Stimulated activated naive CD8-positive, alpha-beta T cell treated with anti-CD3 and anti-CD28 coated beads, Interleukin-15, Interleukin-2, amounts not matched to agents 100 U/mL and 50 U/mL, for 24 hours (primary cell): ENCODE results near the gene STK36.
A peak's percentile ranks its signal among the peaks of the same experiment; 100 is the strongest.

Source experiments
- ATAC-seq: fragments of 150-1000 bp; cut with Tn5 transposase; one replicate; pipeline ENCODE4 v1.10.0; 2021
- DNase-seq: peaks from one replicate; pipeline ENCODE4 v3.0.0; 2021

STK36 gene

GRCh38 chr2:218671654-218672566 lies at the start of gene STK36, which contains the start of gene RNF25:
Gene STK36, plus strand, starts transcription at chr2:218672086. Its CDS starts 744 bp downstream, at chr2:218672830.
Gene RNF25, minus strand, starts transcription at chr2:218672002. Its CDS starts 32 bp downstream, at chr2:218671970.
- ATAC-seq (peak; percentile 96), DNase-seq (peak; percentile 86)

DNA sequence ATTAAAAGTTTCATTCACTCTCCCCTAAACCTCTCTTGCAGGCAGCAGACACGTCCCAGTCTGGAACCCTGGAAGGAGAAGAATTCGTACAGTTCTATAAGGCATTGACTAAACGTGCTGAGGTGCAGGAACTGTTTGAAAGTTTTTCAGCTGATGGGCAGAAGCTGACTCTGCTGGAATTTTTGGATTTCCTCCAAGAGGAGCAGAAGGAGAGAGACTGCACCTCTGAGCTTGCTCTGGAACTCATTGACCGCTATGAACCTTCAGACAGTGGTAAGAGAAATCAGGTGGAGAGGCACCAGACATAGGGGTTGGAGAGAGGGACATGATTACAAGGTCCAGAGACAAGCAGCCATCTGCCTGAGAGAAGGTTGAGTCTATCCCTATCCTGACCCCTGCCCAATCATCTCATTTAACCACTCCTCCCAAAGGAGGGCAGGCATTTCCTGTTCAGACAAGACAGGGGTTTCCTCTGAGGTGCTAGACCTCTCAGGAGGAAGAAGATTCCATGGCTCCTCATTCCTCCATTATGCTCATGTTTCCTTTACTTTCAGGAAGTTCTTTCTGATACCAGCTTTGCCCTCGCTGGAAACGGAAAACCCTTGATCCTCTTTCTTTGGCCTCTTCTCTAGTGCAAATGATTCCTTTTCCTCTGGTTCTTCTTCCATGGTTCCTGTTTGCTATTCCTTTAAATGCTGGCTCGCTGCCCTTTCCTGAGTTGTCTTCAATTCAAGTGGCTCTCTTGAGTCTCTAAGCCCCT lies 49.1 kb upstream of the STK36 start:
- no peak for DNase-seq
- ATAC-seq = no peak

DNA sequence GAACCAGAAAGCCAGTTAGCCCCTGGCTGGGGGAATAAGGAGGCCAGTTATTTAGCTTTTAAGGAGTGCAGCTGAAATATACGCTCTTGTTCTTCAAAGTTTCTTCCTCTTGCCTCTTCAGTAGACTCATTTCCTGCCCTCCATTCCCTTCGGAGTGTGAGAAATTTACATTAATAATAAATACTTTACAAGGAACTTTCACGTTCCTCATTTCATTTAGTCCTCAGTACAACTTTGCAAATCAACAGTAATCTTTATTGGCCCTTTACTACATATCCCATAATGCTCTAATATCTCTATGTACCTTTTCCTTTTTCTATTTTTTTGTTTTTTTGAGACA lies 48.5 kb upstream of the STK36 start:
- ATAC-seq = no peak
- no peak for DNase-seq

DNA sequence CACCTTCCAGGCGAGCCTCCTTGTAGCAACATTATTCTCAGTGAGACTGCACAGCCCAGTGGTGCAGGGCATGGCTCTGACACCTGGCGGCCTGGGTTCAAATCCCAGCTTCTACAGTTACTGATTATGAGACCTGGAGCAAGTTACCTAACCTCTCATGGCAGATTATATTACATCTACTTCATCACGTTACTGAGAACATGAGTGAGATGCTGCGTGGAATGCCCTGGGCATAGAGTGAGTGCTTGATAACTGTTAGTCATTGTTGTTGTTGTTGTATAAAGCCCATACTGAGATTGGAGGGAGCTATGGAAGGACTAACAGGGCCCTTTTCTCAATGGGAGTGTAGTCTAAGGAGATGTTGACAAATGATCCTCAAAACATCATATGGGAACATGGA lies 45.5 kb upstream of the STK36 start:
- ATAC-seq (no peak), DNase-seq (no peak)

DNA sequence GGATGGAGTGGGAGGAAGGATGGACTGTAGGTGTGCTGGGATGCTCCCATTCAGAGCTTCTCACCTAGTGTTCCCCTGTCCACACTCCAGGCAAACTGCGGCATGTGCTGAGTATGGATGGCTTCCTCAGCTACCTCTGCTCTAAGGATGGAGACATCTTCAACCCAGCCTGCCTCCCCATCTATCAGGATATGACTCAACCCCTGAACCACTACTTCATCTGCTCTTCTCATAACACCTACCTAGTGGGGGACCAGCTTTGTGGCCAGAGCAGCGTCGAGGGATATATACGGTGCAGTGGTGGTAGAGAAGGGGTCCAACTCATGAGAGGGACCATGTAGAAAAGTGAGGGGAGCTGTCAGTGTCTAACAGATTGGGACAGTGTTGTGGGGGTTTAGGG lies 43.9 kb upstream of the STK36 start:
- no peak for ATAC-seq
- no peak for DNase-seq

DNA sequence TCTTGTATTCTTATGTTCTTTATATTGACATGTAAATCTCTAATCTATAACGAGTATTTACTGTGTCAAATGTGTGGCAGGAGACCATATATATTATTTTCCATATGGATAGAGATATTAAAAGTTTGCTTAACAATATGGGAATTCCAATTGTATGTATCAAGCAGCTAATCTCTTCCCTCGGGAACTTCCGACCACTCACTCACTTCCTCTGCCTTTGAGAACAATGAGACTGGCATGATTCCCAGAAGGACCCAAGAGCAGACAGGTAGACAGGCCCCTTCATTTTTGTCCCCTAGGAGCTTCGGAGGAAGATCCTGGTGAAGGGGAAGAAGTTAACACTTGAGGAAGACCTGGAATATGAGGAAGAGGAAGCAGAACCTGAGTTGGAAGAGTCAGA lies 40.0 kb upstream of the STK36 start:
- no peak for DNase-seq
- ATAC-seq = no peak

GRCh38 chr2:218635719-218636118 lies 36.2 kb upstream of the STK36 start:
- ATAC-seq = no peak
- DNase-seq = no peak

GRCh38 chr2:218638372-218638771 lies 33.5 kb upstream of the STK36 start:
- no peak for ATAC-seq
- DNase-seq = no peak

DNA sequence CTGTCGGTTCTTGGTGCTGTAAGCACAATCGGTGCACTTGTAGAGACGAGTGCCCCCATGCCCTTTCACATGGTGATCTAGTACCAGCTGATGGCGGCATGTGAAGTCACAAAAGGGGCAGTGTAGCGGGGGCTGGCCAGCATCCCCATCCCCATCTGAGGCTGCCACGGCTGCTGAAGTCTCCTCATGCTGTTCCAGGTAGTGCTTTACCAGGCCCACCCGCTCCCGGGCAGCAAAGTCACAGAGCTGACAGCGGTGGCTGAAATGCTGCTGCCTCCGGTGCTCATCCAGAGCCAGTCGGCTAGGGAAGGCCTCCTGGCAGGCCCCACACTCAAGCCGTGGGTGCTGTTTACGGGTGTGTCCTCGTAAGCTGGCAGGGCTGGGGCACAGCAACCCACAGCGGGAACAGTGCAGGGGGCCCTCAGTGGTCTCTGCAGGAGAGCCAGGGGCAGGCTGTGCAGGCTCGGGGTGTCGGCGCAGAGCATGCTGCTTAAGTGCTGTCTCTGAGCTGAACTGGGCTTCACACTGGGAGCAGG lies 29.7 kb upstream of the STK36 start:
- ATAC-seq (no peak), DNase-seq (no peak)

GRCh38 chr2:218642786-218643185 lies 29.1 kb upstream of the STK36 start:
- peak; percentile 33 for ATAC-seq
- DNase-seq = no peak

DNA sequence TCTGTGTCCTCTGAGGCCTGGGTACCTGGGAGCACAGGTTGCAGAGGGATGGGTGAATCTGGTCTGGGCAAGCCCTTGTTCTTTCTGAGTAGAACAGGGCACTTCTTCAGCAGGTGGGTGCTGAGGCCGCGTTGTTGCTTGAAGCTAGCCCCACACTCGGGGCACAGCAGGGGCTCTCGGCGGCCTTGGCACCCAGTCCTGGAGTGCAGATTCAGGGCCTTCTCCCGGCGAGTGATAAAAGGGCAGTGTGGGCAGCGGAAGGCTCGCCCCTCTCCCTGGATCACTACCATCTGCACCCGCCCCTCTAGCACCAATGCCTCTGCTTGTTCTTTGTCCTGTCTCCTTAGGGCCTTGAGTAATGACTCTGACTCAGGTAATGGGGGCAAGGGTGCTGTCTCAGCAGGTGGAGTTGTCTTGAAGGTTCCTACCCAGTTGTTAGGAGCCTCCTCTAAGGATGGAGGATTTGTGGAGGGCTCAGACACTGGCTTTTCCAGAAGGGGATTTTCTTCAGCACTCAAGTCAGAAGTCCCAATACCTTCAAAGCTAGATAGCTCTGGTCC lies 28.1 kb upstream of the STK36 start:
- no peak for DNase-seq
- ATAC-seq = no peak

GRCh38 chr2:218644721-218645120 lies 27.2 kb upstream of the STK36 start:
- DNase-seq = no peak
- no peak for ATAC-seq

DNA sequence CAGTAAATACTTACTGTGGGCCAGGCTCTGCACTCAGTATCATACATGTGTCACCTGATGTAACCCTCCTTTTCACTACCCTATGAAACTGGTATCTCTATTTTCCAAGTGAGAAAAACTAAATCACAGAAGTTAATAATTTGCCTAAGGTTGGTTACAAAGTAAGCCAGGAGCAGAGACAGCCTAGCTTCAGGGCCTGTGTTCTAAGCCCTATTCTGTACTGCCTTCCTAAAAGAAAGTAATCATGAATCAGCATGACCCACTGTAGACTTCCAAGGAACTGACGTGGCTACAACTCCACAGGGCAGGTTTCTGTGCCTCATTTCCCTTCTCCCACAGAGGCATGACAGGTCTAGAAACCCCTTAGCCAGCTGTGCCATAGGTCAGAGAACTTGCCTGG lies 26.8 kb upstream of the STK36 start:
- DNase-seq (no peak), ATAC-seq (no peak)

DNA sequence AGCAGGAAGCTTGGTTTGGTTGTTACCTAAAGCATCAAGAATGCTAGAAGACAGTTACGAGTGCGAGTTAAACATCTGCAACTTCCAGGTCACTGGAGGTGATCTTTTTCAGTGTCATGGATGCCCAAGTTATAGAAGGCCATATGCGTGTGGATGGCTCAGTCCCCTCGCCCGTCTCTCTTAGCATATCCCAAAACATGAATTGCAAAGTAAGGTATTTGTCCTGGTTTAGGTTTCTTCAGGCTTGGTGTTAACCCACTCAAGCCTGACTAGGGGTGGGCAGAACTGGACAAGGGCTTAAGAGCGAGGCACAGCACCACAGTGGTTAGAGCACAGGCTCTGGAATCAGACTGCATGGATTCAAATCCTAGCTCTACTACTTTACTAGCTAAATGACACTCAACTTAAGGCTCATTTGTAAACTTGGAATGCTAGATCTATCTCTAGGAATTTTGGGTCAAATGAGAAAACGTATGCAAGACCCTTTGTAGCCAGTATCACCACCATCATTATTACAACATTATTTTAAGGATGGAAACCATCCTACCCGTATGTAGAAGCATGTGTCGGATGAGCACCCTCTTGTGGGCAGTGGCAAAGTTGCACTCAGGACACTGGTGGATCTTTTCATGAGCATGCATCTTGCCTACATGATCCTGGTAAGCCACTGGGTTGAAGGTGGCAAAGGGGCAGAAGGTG lies 23.6 kb upstream of the STK36 start:
- DNase-seq (peak; percentile 47), ATAC-seq (peak; percentile 58)

- no peak for DNase-seq
- ATAC-seq = no peak
These were observed 23.1 kb upstream of the STK36 start for GRCh38 chr2:218648787-218649100.

DNA sequence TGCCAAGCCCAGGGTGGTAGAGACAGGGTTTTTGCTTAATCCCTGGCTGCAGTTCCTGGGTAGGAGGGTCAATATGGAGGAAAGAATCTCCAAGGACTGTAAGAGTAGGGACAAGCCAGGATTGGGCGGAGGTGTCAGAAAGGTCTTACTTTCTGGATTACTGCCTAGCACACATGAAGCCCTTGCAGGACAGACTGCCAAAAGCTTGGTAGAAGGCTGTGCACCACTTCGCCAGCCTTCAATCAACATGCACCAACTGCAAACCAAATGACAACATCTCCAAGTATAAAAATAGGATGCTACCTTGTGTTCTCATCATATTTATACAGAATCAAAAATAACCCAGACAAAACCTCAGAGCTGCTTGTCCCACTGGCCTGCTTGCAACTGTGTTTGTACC lies 16.1 kb upstream of the STK36 start:
- no peak for DNase-seq
- no peak for ATAC-seq

GRCh38 chr2:218658671-218659257 lies 13.1 kb upstream of the STK36 start:
- ATAC-seq = peak; percentile 44
- DNase-seq = peak; percentile 61

DNA sequence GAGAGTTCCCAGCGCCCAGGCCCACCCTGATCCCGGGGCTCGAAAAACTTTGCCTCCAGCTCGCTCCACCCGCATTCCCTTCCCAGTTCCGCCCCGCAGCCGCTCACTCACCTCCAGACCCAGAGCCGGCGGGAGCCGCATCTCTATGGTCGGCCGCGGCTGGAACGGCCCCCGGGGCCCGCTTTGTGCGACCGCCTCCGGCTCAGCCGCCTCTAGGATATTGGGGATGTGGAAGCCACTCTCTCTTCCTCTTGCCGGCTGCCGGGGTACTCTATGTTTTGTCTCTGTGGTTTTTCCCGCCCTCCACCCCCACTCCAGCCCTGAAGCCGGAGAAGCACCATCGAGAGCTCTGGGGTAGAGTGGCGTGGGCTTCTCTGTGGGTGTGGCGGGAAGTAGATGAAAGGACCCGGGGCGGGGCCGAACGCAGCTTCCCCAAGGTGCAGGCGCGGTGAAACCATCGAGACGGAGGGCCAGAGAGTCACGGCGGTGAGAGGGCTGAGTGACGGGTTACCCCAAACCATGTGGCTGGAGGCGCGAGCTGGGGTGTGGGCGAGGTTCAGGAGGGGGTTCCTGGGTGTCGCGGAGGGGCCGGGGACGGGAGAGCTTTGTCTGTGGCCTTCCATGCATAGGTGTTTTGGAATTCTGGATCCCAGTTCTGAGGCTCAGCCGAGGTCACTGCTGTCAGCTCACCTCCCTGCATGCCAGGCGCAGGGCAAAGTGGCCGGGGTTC lies 12.5 kb upstream of the STK36 start, which contains the start of the genes BCS1L and ZNF142:
TSS of gene BCS1L (plus strand) at position 426 of the 730 bp plus-strand sequence. CDS start 1,305 bp downstream, outside the sequence.
TSS of gene ZNF142 (minus strand) at position 366 of the 730 bp plus-strand sequence. CDS start 3,194 bp downstream, outside the sequence.
- peak; percentile 97 for ATAC-seq
- DNase-seq = peak; percentile 98

DNA sequence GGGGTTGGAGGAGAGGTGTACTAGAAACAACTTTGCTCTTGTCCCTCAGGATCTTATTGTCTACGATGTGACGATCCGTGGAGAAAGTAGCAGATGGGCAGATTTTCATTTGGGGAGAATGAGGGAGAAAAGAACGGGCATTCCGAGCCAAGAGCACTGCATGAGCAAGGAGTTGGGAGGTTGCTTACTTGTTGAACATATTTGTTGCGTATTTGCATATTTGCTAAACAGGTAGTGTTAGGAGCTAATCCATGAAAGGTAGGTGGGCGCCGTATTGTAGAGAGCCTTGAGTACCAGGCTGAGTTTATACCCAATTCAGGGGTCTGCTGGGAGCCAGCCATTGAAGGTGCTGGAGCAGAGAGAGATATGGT lies 11.9 kb upstream of the STK36 start:
- ATAC-seq = no peak
- no peak for DNase-seq

DNA sequence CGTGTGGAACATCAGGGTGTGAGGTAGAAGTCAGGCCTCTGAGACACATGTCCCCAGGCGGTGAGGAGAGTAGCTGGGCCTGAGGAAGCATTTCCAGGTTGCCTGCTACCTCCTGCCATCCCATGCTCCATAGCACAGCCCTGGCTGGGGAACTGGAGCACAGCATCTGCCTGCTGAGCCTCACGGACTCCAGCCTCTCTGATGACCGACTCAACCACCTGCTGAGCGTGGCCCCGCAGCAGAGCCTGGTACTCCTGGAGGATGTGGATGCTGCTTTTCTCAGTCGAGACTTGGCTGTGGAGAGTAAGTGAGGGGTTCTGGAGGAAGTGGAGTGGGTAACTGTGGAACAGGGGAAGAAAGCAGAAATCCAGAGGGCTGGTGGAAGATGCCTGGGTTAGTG lies 9.5 kb upstream of the STK36 start:
- ATAC-seq = no peak
- DNase-seq = no peak

DNA sequence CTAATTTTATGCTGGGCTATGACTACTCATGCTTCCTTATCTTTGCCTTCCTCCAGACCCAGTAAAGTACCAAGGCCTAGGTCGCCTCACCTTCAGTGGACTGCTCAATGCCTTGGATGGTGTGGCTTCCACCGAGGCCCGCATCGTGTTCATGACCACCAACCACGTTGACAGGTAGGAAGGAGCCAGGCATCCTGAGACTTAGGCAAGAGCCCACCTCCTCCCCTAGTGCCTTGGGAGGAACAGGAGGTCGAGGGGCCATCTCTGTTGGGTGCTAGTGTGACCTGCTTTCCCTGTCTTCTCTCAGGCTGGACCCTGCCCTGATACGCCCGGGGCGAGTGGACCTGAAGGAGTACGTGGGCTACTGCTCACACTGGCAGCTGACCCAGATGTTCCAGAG lies 9.1 kb upstream of the STK36 start:
- no peak for DNase-seq
- ATAC-seq = no peak
